Heart left ventricle (tissue), 16 donors: ENCODE results near the gene SPESP1. TPM values are rescaled to one million over a fixed set of nuclear protein-coding genes. Genes with fewer than 3 reads are reported as not detected.

Experiments
- ATAC-seq, 4 donors: fragments of 200-7000 bp; cut with Tn5 transposase; one replicate each; pipeline ENCODE4 v1.9.1; 2020 to 2022; ENCODE audit warnings: moderate library complexity in 4 of 4, mild to moderate bottlenecking in 3 of 4, moderate number of reproducible peaks in 1 of 4
- DNase-seq, 5 donors: peaks; one replicate each; pipeline ENCODE4 v3.0.0-alpha.2; 2020
- H3K27ac ChIP-seq, 12 donors: fragments of 200-600 bp; sonication (generic) in 4 of 12; one replicate each; pipeline versions ENCODE4 v1.5.0 to v1.8.0; 2016 to 2022; ENCODE audit warnings: mild to moderate bottlenecking in 2 of 12
- H3K27me3 ChIP-seq, 9 donors: fragments of 200-600 bp; sonication (generic) in 2 of 9; one replicate each; pipeline versions ENCODE4 v1.5.1 to v1.8.0; 2016 to 2022; ENCODE audit warnings: mild to moderate bottlenecking in 3 of 9
- H3K36me3 ChIP-seq, 9 donors: fragments of 200-600 bp; sonication (generic) in 2 of 9; one replicate each; pipeline versions ENCODE4 v1.5.0 to v1.8.0; 2018 to 2022; ENCODE audit warnings: mild to moderate bottlenecking in 2 of 9
- H3K4me1 ChIP-seq, 12 donors: fragments of 200-600 bp; sonication (generic) in 4 of 12; one replicate each; pipeline versions ENCODE4 v1.5.0 to v1.8.0; 2016 to 2022; ENCODE audit warnings: mild to moderate bottlenecking in 3 of 12
- H3K4me3 ChIP-seq, 12 donors: fragments of 200-600 bp; sonication (generic) in 4 of 12; one replicate each; pipeline versions ENCODE4 v1.5.0 to v1.8.0; 2017 to 2022; ENCODE audit warnings: mild to moderate bottlenecking in 9 of 12, moderate library complexity in 4 of 12
- H3K9me3 ChIP-seq, 12 donors: fragments of 200-600 bp; sonication (generic) in 4 of 12; one replicate each; pipeline versions ENCODE4 v1.5.0 to v1.8.0; 2016 to 2022; ENCODE audit warnings: mild to moderate bottlenecking in 1 of 12
- POLR2A ChIP-seq, 2 donors: fragments of 450-650 bp; IDR thresholded peaks; one replicate each; pipeline ENCODE4 v1.6.1; 2017; ENCODE audit warnings: antibody characterized with exemption in 2 of 2, mild to moderate bottlenecking in 2 of 2, moderate library complexity in 2 of 2
- whole genome bisulfite sequencing, 4 donors: extraction: QIAGEN DNeasy Blood & Tissue Kit in 2 of 4; methylation state at CpG; one replicate each; pipeline versions ENCODE4 v1.1.5 to v1.1.7; 2013 to 2018; 5-methylcytosine and 5-hydroxymethylcytosine counted together
- intact Hi-C, 10 donors: fragments of 100-400 bp; cut with DNase I; formaldehyde crosslinking; loops; one replicate each; pipeline versions ENCODE4 v1.11.1 to v1.14.2; 2022
- polyA plus RNA-seq, 2 donors: library from polyadenylated mRNA; stranded (reverse); fragments of 200-250 nt; gene quantifications; one replicate each; pipeline ENCODE4 v1.2.3, GENCODE V29; 2013
- total RNA-seq, 9 donors: library from RNA; depleted of rRNA in 2 of 9; stranded (reverse); fragments of >200 nt in 2 of 9; fragmentation: NEBNext Ultra II Directional in 3 of 9; extraction: Animal tissue kit (Norgen Biotek cat#: 25700) in 3 of 9; gene quantifications; one replicate each; pipeline versions ENCODE4 v1.1.0 to v1.2.4, GENCODE V29; 2016 to 2023
- donor health status: ischemic (EF 13 %, LVEDD 7.1; RV severe dilation, severe dysfunction).
- donor health status: healthy with polysubstance abuse.
- donor health status: DM: no; HTN: yes; CAD: no.
- donor health status: DM: no; HTN: no; CAD: no.
- donor health status: ischemic (EF 25% LVEDD 6.9; RV normal size, moderate dysfunction).
- donor health status: ischemic (EF 25% LVEDD 5.7; RV mildly dilated, moderate dysfunction).
- donor health status: healthy.
- donor health status: DM: yes; HTN: yes; CAD: no.
- donor health status: ischemic (EF 35%, LVEDD 5.7; RV mildly dilated, moderate dysfunction).
- donor health status: nonischemic (EF 11% LVEDD 7.7; RV severe dilation, severe dysfunction).
- donor health status: DM: yes; HTN: yes; CAD: no.
- donor health status: PGD.
- donor health status: ischemic (EF 29% LVEDD 5.4; RV normal size, mild dysfunction).
- donor health status: nonischemic (EF 23%, LVEDD 6.1; RV moderate dilation, normal function).

SPESP1 gene
- total and polyA plus RNA-seq, 11 donors = 1.2 to 11.0 (median 4.9) TPM; not detected in 1

DNA sequence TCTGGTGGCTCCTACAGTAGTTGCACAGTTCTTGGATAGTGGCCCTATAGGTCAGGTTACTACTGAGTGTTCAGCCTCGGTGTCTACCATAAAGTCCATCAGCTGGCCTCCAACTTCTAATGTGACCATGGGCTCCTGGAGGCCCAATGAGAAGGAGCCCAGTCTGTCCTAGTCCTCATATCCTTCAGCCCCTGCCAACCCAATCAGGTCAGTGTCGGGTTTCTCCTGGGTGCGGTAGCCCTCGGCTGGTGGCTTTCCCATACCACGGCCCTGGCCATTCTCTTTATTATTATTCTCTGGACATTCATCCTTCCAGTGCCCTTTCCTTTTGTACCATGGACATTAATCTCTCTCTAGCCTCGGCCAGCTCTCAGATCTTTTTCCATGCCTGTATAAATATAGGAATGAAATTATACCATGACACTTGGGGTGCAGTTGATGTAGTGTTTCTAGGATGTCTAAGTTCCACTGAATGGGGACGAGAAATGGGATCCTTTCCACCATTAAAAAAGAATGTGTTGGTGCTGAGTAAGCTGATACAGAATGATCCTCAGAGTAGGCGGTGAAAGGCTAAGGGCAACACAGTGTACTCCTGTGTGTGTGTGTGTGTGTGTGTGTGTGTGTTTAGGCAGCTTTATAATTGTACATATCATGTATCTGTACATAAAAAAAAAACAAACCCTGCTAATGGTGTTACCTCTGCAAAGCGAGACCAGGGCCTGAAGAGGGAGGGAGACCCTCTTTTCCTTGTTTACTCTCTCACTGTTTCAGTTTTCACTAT is 64.8 kb downstream of the SPESP1 start:
- Histone ChIP-seq H3K9me3 (no peaks in the 10 kb centered on the region), H3K4me1 (peaks cover 0 to 33% (median 15%) of the 10 kb centered on the region in 12 donors), H3K36me3 (no peaks in the 10 kb centered on the region), H3K4me3 (no peak overlapping the region), H3K27ac (no peak overlapping the region), H3K27me3 (no peaks in the 10 kb centered on the region)
- ATAC-seq (no peak), DNase-seq (no peak)
- intact Hi-C loops = no loop called here
- 91 to 92% (median 91%) methylated on average over 9 of the region's 9 CpGs for WGBS, 4 donors
- TF ChIP-seq POLR2A (IDR thresholded peaks at IDR 0.05) = no peak

Other genes with a start within 250 kb of the SPESP1 start
- 100 to 1,000 TPM in 8 of 9 donors, 10 to 100 TPM in 1; 55.7 to 202 (median 142) TPM for gene ANP32A, start 109.6 kb upstream of the SPESP1 start, total RNA-seq
- gene ANP32A, start 109.6 kb upstream of the SPESP1 start, polyA plus RNA-seq = 100 to 1,000 TPM; 134 to 195 TPM
- gene NOX5, start 84.2 kb downstream of the SPESP1 start, total RNA-seq = under 1 TPM in 3 of 9 donors, not detected in 6; 0.02 to 0.29 (median 0.08) TPM
- gene NOX5, start 84.2 kb downstream of the SPESP1 start, polyA plus RNA-seq = under 1 TPM; 0.03 to 0.04 TPM
- gene GLCE, start 230.1 kb downstream of the SPESP1 start, total RNA-seq = 10 to 100 TPM in 2 of 9 donors, 1 to 10 TPM in 7; 7.8 to 14.3 (median 8.4) TPM
- gene GLCE, start 230.1 kb downstream of the SPESP1 start, polyA plus RNA-seq = 1 to 10 TPM; 4.0 to 9.7 TPM